ENCODE measurements around the gene TTC31.
"Not testable (repeated sequence)": the region's sequence is repeated elsewhere in the genome, so short reads cannot be mapped to it uniquely, and the experiment has no call there.

The TTC31 gene

DNA sequence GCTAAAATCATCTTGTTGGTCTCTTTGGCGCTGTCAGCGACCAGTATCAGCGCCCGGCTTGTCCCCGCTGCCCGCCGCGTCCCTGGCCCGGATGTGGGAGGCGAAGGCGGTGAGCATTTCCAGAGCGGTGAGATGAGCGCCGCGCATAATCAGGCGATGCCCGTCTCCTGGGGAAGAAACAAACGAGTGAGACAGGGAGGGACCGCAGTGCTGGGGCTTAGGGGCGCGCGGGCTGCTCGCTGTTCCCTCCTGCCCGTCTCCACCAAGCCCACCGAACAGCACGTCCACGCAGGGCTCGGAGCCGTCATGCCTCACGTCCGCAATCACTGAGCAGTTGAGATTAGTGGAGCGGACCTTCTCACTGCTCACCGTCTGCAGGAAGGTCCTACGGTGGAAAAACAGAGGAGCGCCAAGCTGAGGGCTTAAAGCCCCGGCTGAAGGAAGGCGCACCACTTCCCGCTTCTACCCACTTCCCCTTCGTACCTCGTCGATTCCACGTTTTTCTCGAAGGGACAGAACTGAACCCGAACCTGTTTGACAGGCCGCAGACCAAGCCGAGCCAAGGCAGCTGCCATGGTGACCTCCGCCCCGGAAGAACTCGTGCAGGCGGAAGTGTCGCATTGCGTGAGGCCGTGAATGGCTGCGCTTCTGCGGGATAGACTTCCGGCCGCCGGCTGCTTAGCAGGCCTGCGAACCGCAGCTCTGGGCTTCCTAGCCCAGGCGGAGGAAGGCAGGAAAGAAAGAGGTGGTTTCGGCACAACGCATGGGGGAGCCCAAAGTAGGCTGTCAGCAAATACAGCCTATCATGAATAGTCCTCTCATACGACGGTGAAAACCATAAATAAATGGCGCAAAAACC, 10.6 kb upstream of the TTC31 start, which contains the start of gene MRPL53:
MRPL53 (minus strand) TSS at position 595 of the 859 bp plus-strand sequence; CDS start at position 575, 20 bp downstream.
- WGBS, 2 experiments (ENCODE audit: insufficient coverage in 2 of 2): 1 to 2% methylated on average over 36 to 64 of the region's 66 CpGs
- Histone ChIP-seq H3K9me3 (ENCODE audit: control insufficient read depth, low read length) (no peaks in the 10 kb centered on the region), H3K4me1 (ENCODE audit: control insufficient read depth, insufficient read depth, low read length, poor library complexity, severe bottlenecking) (peaks cover 7% of the 10 kb centered on the region), H3K36me3 (ENCODE audit: control insufficient read depth, insufficient read depth, low read length) (peaks cover 31% of the 10 kb centered on the region), H3K4me3 (ENCODE audit: extremely low read depth, insufficient read depth, low read length, poor library complexity, severe bottlenecking) (peak within 1 kb of the TSS; percentile 79), H3K27ac (ENCODE audit: low read depth, low read length, severe bottlenecking) (peak within 1 kb of the TSS; percentile 66)

DNA sequence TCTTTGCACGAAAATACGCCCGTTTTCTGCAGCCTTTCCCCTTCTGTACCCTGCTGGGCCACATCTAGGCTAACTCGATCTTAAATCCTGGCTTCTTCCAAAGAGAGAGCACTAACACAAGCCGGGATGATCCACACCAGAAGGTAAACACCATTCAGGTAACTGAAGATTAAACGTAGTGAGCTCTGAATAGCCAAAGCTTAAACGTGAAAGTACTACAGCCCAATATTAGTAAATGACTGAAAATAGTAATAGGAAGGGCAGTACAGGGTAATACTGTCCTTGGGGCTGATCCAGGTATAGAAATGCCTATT, 10.0 kb upstream of the TTC31 start:
- Histone ChIP-seq H3K36me3 (ENCODE audit: control insufficient read depth, insufficient read depth, low read length) (peaks cover 37% of the 10 kb centered on the region), H3K27ac (ENCODE audit: low read depth, low read length, severe bottlenecking) (peak overlapping the region; percentile 66), H3K4me1 (ENCODE audit: control insufficient read depth, insufficient read depth, low read length, poor library complexity, severe bottlenecking) (peaks cover 7% of the 10 kb centered on the region), H3K9me3 (ENCODE audit: control insufficient read depth, low read length) (no peaks in the 10 kb centered on the region), H3K4me3 (ENCODE audit: extremely low read depth, insufficient read depth, low read length, poor library complexity, severe bottlenecking) (peak overlapping the region; percentile 79)
- 40 to 41% methylated on average over 6 to 7 of the region's 7 CpGs for WGBS, 2 experiments (ENCODE audit: insufficient coverage in 2 of 2)

- Histone ChIP-seq H3K27ac (ENCODE audit: low read depth, low read length, severe bottlenecking) (no peak overlapping the region), H3K4me3 (ENCODE audit: extremely low read depth, insufficient read depth, low read length, poor library complexity, severe bottlenecking) (no peak overlapping the region), H3K9me3 (ENCODE audit: control insufficient read depth, low read length) (no peaks in the 10 kb centered on the region), H3K36me3 (ENCODE audit: control insufficient read depth, insufficient read depth, low read length) (peaks cover 49% of the 10 kb centered on the region), H3K4me1 (ENCODE audit: control insufficient read depth, insufficient read depth, low read length, poor library complexity, severe bottlenecking) (peaks cover 7% of the 10 kb centered on the region)
- WGBS, 2 experiments (ENCODE audit: insufficient coverage in 2 of 2): 94 to 100% methylated on average over 6 of the region's 6 CpGs
Observed at GRCh38 chr2:74474481-74474880, 8.4 kb upstream of the TTC31 start.

DNA sequence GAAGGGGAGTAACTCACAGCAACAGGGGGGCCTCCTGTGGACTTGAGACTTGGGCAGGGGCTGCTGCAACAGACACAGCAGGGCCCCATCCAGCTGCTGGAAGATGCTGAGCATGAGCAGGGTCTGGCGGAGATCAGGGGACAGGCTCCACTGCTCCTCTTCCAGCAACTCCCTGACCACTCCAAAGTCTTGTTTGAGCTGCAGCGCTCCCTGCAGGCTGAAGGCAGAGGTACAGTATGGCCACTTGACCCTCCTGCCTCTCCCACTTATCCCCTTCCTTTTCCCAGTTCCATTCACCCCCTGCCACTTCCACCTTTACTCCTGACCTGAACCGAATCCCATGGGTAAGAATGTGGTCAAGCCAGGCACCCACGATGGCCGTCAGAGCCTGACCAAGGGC, 8.0 kb upstream of the TTC31 start:
- no peaks in the 10 kb centered on the region for H3K9me3 ChIP-seq (ENCODE audit: control insufficient read depth, low read length)
- no peak overlapping the region for H3K4me3 ChIP-seq (ENCODE audit: extremely low read depth, insufficient read depth, low read length, poor library complexity, severe bottlenecking)
- H3K36me3 ChIP-seq (ENCODE audit: control insufficient read depth, insufficient read depth, low read length): peaks cover 50% of the 10 kb centered on the region
- H3K27ac ChIP-seq (ENCODE audit: low read depth, low read length, severe bottlenecking): no peak overlapping the region
- WGBS, 2 experiments (ENCODE audit: insufficient coverage in 2 of 2): 97 to 98% methylated on average over 4 to 5 of the region's 5 CpGs
- peaks cover 7% of the 10 kb centered on the region for H3K4me1 ChIP-seq (ENCODE audit: control insufficient read depth, insufficient read depth, low read length, poor library complexity, severe bottlenecking)

DNA sequence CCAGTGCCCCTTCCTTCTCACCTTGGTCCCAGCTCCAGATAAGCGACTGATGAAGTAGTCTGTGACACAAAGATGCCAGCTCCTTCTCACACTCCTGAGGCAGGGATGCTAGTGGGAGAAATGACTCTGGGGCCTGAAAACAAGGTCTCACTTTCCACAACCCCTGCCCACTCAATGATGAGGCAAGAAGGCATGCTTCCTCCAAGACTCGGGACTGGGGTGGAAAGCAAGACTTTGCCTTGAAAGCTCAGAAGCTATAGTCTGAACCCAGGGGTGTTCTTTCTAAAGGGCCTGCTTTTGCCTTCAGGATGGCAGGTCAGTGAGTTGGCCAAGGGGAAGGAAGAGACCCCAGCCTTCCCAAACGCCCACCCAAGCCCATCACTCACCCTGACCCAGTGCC, 1.4 kb upstream of the TTC31 start:
- H3K4me3 ChIP-seq (ENCODE audit: extremely low read depth, insufficient read depth, low read length, poor library complexity, severe bottlenecking): peak overlapping the region; percentile 79
- H3K36me3 ChIP-seq (ENCODE audit: control insufficient read depth, insufficient read depth, low read length): peaks cover 50% of the 10 kb centered on the region
- peaks cover 4% of the 10 kb centered on the region for H3K4me1 ChIP-seq (ENCODE audit: control insufficient read depth, insufficient read depth, low read length, poor library complexity, severe bottlenecking)
- H3K27ac ChIP-seq (ENCODE audit: low read depth, low read length, severe bottlenecking): no peak overlapping the region
- WGBS, 2 experiments (ENCODE audit: insufficient coverage in 2 of 2): 88 to 100% methylated on average over 1 to 2 of the region's 3 CpGs
- H3K9me3 ChIP-seq (ENCODE audit: control insufficient read depth, low read length): no peaks in the 10 kb centered on the region

DNA sequence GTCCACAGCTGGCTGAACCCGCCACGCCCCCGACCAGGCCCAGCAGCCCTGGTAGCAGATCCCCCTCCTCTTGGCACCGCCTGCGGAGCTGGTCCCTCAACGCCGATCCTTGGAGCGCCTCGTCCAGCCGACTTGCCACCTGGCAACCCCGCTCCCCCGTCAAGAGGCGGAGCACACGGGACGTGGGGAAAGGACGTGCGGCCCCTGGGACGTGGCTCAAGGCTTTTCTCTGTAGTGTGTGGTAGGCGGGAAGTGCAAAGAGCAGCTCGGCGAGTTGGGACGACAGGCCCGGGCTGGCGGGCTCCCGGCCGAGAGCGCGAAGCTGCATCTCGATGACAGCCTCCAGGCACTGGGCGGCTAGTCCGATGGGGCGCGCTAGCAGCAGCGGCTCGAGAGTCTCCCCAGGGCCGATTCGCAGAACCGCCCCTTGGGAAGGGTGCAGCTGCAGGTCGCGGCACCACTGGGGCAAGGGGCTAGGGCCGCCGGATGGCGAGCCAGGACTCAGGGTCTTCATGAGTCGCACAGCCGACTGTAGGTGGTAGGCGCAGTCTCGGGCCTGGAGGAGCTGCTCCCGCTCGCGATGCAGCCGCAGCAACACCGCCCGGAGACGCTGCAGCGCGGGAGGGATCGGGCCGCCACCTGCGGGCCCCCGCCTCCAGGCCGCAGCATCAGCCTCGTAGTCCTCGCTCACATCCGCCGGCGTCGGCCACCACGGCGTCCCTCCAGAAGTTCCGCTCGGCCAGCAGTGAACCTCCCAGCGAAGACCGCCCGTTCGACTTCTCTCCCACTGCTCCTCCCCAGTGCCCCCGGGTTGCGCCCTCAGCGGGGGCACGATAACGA, 700 bp upstream of the TTC31 start:
- Histone ChIP-seq H3K27ac (ENCODE audit: low read depth, low read length, severe bottlenecking) (peak overlapping the region; percentile 81), H3K4me3 (ENCODE audit: extremely low read depth, insufficient read depth, low read length, poor library complexity, severe bottlenecking) (peak overlapping the region; percentile 79), H3K9me3 (ENCODE audit: control insufficient read depth, low read length) (no peaks in the 10 kb centered on the region), H3K36me3 (ENCODE audit: control insufficient read depth, insufficient read depth, low read length) (peaks cover 48% of the 10 kb centered on the region), H3K4me1 (ENCODE audit: control insufficient read depth, insufficient read depth, low read length, poor library complexity, severe bottlenecking) (peaks cover 4% of the 10 kb centered on the region)
- 1 to 2% methylated on average over 64 to 76 of the region's 80 CpGs for WGBS, 2 experiments (ENCODE audit: insufficient coverage in 2 of 2)

DNA sequence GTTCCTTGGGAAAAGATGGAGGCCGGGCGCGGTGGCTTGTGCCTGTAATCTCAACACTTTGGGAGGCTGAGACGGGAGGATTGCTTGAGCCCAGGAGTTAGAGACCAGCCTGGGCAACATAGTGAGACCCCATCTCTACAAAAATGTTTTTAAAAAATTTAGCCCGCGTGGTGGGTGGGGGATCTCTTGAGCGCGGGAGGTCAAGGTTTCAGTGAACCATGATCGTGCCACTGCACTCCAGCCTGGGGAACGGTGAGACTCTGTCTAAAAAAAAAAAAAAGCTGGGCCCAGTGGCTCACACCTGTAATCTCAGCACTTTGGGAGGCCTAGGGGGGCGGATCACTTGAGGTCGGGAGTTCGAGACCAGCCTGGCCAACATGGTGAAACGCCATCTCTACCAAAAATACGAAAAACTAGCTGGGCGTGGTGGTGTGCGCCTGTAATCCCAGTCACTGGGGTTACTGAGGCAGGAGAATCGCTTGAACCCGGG, 839 bp downstream of the TTC31 start:
- not testable (repeated sequence) for H3K27ac ChIP-seq (ENCODE audit: low read depth, low read length, severe bottlenecking)

GRCh38 chr2:74486141-74486540, 3.3 kb downstream of the TTC31 start:
- WGBS, 2 experiments (ENCODE audit: insufficient coverage in 2 of 2): 100% methylated on average over 2 of the region's 2 CpGs
- Histone ChIP-seq H3K4me3 (ENCODE audit: extremely low read depth, insufficient read depth, low read length, poor library complexity, severe bottlenecking) (no peak overlapping the region), H3K36me3 (ENCODE audit: control insufficient read depth, insufficient read depth, low read length) (peaks cover 42% of the 10 kb centered on the region), H3K9me3 (ENCODE audit: control insufficient read depth, low read length) (no peaks in the 10 kb centered on the region), H3K4me1 (ENCODE audit: control insufficient read depth, insufficient read depth, low read length, poor library complexity, severe bottlenecking) (peaks cover 3% of the 10 kb centered on the region), H3K27ac (ENCODE audit: low read depth, low read length, severe bottlenecking) (no peak overlapping the region)

More for the DNA sequence above, 839 bp downstream of the TTC31 start:
- not testable (repeated sequence) for H3K9me3 ChIP-seq (ENCODE audit: control insufficient read depth, low read length); H3K4me1 ChIP-seq (ENCODE audit: control insufficient read depth, insufficient read depth, low read length, poor library complexity, severe bottlenecking)
- WGBS, 2 experiments (ENCODE audit: insufficient coverage in 2 of 2): 90 to 91% methylated on average over 13 to 15 of the region's 19 CpGs
- peak overlapping the region; percentile 79 for H3K4me3 ChIP-seq (ENCODE audit: extremely low read depth, insufficient read depth, low read length, poor library complexity, severe bottlenecking)
- peaks cover 45% of the 10 kb centered on the region for H3K36me3 ChIP-seq (ENCODE audit: control insufficient read depth, insufficient read depth, low read length)

GRCh38 chr2:74488643-74489481, 6.0 kb downstream of the TTC31 start:
- no peak overlapping the region for H3K4me3 ChIP-seq (ENCODE audit: extremely low read depth, insufficient read depth, low read length, poor library complexity, severe bottlenecking)
- H3K9me3 ChIP-seq (ENCODE audit: control insufficient read depth, low read length): no peaks in the 10 kb centered on the region
- H3K27ac ChIP-seq (ENCODE audit: low read depth, low read length, severe bottlenecking): no peak overlapping the region
- H3K4me1 ChIP-seq (ENCODE audit: control insufficient read depth, insufficient read depth, low read length, poor library complexity, severe bottlenecking): no peaks in the 10 kb centered on the region
- peaks cover 59% of the 10 kb centered on the region for H3K36me3 ChIP-seq (ENCODE audit: control insufficient read depth, insufficient read depth, low read length)
- 83 to 92% methylated on average over 5 to 7 of the region's 9 CpGs for WGBS, 2 experiments (ENCODE audit: insufficient coverage in 2 of 2)

GRCh38 chr2:74489906-74490305, 7.0 kb downstream of the TTC31 start:
- Histone ChIP-seq H3K27ac (ENCODE audit: low read depth, low read length, severe bottlenecking) (no peak overlapping the region), H3K4me1 (ENCODE audit: control insufficient read depth, insufficient read depth, low read length, poor library complexity, severe bottlenecking) (no peaks in the 10 kb centered on the region), H3K9me3 (ENCODE audit: control insufficient read depth, low read length) (no peaks in the 10 kb centered on the region), H3K4me3 (ENCODE audit: extremely low read depth, insufficient read depth, low read length, poor library complexity, severe bottlenecking) (no peak overlapping the region), H3K36me3 (ENCODE audit: control insufficient read depth, insufficient read depth, low read length) (peaks cover 67% of the 10 kb centered on the region)
- WGBS, 2 experiments (ENCODE audit: insufficient coverage in 2 of 2): 97 to 100% methylated on average over 6 of the region's 9 CpGs
